HG02571 (cell line): ENCODE data around the gene NLRX1.
"Not testable (repeated sequence)": the region's sequence is repeated elsewhere in the genome, so short reads cannot be mapped to it uniquely, and the experiment has no call there.

Experiments
- ATAC-seq: cut with Tn5 transposase; IDR thresholded peaks from one replicate; pipeline ENCODE4 v1.9.1; 2021; ENCODE audit warnings: mild to moderate bottlenecking, moderate library complexity; ENCODE audit not compliant: unreplicated experiment

Gene NLRX1, protein sequence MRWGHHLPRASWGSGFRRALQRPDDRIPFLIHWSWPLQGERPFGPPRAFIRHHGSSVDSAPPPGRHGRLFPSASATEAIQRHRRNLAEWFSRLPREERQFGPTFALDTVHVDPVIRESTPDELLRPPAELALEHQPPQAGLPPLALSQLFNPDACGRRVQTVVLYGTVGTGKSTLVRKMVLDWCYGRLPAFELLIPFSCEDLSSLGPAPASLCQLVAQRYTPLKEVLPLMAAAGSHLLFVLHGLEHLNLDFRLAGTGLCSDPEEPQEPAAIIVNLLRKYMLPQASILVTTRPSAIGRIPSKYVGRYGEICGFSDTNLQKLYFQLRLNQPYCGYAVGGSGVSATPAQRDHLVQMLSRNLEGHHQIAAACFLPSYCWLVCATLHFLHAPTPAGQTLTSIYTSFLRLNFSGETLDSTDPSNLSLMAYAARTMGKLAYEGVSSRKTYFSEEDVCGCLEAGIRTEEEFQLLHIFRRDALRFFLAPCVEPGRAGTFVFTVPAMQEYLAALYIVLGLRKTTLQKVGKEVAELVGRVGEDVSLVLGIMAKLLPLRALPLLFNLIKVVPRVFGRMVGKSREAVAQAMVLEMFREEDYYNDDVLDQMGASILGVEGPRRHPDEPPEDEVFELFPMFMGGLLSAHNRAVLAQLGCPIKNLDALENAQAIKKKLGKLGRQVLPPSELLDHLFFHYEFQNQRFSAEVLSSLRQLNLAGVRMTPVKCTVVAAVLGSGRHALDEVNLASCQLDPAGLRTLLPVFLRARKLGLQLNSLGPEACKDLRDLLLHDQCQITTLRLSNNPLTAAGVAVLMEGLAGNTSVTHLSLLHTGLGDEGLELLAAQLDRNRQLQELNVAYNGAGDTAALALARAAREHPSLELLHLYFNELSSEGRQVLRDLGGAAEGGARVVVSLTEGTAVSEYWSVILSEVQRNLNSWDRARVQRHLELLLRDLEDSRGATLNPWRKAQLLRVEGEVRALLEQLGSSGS

DNA sequence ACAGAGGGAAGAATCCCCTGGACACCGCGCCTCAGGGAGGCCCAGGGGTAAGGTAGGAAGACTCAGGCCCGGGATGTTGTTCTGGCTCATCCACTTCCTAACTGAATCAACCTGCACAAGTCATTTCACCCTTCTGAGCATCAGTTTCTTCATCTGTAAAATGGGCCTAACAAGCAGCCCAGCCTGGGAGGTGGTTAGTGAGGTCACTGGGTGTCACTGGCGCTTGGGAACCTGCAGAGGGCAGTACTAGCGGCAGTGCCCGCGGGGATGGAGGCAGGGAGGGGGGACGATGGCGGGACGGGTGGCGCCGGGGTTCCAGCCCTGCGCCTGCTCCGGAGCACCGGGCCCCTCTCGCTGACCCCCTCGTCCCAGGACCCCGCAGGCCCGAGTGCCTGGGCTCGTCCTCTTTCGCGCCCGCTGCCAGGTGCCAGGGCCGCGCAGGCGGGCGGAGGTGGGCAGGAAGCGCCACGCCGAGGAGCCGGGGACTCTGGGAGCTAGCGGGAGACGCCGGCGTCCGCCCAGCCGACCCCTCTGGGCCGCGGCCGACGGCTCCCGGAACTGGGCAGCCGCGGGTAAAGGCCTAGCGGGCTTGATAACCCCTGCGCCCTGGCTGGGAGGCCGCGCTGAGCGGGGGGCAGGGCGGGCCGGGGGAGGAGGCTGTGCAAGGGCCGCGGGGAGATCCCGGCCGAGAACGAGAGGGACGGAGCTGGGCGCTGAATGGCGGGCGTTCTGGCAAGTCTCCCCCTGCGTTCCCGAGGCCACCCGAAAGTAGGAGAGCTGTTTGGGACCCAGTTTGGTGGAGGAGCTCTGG, at the start of gene NLRX1:
TSS of gene NLRX1 (plus strand) at position 255 of the 811 bp plus-strand sequence. CDS start 2,679 bp downstream, outside the sequence.
- ATAC-seq: peak; percentile 83

DNA sequence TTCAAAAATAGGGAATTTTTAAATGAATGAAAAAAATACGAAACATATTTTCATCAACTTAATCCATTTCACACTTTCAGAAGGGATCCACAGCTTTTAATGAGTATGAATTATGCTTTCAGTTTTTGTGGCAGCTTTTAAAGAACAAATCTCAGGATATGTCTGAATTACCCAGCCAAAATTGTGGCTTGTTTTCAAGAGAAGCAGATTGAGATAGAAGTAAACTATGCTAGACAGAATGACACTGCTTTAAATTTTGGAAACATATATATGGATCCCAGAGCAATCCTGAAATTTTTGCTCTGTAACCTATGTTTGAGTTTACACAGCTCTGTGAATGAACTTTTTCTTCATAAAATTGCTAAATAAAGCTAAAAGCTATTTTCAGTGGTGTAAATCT, 49.6 kb upstream of the NLRX1 start:
- no peak for ATAC-seq

DNA sequence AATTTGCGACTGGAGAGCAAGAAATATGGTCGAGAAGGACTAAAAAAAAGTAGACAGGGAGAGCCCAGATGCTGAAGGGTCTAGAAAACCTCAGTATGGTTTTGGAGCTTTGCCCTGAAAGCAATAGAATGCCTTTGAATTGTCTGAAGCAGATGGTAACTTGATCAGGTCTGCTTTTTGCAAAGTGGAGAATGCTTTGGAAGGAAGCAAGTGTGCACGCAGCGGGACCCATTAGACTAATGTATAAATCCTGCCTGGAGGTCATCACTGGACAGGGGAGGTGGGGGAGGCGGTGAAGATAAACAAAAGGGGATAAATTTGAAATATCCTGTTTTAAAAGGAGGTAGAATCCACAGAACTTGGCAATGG, 47.9 kb upstream of the NLRX1 start:
- ATAC-seq: no peak

DNA sequence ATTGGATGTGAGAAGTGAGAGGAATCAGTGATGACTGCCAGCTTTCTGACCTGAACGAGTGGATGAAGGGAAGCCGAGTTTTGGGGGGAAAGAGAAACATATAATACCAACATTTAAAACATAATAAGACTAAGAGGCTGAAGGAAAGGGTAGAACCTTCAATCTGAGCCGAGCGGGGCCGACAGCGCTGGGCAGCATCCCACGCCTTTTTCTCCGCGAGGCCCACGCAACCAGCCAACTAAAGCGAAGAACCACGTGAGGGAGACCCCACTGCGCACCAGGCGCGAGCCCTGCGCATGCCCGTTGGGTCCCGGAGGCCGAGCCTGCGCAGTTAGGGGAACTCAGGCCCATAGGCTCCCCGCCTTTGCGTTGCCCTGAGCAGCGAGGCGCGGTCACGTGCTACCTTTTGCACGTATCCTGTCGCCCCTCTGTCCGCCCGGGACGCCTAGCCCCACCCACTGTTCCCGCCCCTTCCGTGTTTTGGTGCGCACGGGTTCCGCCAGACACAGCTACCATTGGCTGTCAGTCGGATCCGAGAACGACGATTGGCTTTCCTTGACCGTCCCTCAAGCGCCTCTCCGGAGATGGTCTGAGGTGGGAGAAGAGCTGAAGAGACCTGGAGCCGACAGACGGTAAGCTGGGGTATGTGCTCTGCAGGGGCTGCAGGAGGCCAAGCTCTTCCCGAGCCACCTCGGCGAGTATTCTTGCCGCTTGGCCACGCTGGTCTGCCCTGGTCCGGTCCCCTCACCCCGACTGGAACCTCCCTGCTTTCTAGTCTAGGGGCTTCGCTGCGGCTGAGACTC, 47.3 kb upstream of the NLRX1 start, which contains the start of gene HINFP:
TSS of gene HINFP (plus strand) at position 573 of the 803 bp plus-strand sequence. CDS start 5,365 bp downstream, outside the sequence.
- ATAC-seq: peak; percentile 94

DNA sequence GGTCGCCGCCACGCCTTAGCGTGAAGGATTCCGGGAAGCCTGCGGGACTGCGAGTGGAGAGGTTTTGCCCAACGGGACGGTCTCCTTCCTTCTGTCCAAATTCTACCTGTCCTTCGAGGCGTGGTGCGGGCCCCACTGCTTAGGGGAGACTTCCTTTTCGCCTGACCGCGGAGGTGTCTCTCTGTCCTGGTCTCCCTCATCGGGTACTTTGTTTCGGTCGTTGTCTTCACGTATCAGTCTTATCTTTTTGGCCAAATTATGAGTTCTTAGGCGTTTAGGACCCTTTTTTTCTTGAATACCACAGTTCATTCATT, 46.8 kb upstream of the NLRX1 start:
- ATAC-seq: no peak

DNA sequence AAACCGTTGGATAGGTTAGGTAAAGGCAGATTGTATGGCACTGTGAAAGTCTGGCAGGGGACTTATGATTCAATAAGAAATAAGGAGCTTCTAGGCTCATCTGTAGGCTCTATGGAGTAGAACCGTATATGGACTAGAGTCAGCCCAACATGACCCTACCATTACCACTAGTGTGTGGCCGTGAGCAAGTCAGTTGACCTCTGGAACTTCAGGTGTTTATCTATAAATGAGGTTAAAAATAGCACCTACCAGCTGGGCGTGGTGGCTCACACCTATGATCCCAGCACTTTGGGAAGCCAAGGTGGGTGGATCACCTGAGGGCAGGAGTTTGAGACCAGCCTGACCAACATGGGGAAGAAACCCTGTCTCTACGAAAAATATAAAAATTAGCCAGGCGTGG, 42.7 kb upstream of the NLRX1 start:
- no peak for ATAC-seq

DNA sequence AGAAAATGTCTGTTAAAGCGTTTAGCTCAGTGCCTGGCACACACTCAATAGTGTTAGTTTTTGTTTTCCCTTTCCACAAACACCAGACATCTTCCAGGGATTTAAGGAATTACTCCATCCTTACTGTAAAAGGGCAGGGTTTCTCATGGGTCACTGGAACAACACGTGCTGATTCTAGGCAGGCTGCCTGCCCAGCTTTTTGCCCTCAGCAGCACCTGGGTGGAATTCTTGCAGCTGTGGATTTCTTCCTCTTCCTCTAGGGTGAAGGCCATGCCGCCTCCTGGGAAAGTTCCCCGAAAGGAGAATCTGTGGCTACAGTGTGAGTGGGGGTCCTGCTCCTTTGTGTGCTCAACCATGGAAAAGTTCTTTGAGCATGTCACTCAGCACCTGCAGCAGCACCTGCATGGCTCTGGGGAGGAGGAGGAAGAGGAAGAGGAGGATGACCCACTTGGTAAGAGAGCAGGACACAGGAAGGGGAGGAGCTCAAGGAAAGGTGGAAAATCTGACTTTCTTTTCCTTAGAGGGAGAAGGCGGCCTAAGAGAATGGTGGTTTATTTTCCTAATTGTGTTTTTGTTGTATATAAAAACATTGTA, 41.8 kb upstream of the NLRX1 start:
- no peak for ATAC-seq

DNA sequence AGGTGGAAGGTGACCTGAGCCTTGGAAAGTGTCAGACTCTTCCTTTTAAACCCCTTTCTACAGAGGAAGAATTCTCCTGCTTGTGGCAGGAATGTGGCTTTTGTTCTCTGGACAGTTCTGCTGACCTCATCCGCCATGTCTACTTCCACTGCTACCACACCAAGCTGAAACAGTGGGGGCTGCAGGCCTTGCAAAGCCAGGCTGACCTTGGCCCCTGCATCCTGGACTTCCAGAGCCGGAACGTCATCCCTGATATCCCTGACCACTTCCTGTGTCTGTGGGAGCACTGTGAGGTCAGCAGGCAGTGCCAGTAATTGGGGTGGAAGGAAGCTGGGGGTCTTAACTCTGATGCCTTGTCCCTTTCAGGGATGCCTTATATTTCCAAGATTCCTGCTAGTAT, 37.9 kb upstream of the NLRX1 start:
- no peak for ATAC-seq

DNA sequence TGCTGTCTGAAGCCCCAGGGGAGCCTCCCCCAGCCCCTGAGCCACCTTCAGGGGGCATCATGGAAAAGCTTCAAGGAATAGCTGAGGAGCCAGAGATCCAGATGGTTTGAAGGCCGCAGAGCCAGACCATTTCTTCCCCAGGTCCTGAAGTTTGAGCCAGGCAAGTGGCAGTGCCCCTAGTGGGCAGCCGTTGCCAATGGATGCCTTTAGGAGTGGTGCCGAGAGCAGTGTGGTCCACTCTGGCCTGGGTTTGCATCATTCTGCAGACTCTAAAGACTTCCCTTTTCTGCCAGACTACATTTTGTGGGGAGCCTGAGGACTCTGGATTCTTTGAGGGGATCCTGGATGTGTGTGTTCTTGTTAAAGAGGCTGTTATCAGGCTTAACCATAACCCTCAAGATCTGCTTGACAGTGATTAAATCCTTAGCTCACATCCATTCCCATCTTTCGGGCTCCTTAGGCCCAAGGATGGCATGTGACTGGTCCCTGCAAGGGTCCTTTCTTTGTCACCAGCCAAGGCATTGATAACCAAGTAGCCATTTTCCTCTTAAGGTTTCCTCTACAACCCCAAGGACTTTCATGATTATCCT, 34.0 kb upstream of the NLRX1 start:
- no peak for ATAC-seq

DNA sequence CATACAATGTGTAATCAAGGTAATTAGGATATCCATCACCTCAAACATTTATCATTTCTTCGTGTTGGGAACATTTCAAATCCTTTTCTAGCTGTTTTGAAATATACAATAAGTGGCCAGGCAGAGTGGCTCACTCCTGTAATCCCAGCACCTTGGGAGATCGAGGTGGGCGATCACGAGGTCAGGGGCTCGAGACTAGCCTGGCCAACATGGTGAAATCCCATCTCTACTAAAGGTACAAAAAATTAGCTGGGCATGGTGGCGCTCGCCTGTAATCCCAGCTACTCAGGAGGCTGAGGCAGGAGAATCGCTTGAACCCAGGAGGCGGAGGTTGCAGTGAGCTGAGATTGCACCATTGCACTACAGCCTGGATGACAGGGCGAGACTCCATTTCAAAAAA, 29.2 kb upstream of the NLRX1 start:
- not testable (repeated sequence) for ATAC-seq

DNA sequence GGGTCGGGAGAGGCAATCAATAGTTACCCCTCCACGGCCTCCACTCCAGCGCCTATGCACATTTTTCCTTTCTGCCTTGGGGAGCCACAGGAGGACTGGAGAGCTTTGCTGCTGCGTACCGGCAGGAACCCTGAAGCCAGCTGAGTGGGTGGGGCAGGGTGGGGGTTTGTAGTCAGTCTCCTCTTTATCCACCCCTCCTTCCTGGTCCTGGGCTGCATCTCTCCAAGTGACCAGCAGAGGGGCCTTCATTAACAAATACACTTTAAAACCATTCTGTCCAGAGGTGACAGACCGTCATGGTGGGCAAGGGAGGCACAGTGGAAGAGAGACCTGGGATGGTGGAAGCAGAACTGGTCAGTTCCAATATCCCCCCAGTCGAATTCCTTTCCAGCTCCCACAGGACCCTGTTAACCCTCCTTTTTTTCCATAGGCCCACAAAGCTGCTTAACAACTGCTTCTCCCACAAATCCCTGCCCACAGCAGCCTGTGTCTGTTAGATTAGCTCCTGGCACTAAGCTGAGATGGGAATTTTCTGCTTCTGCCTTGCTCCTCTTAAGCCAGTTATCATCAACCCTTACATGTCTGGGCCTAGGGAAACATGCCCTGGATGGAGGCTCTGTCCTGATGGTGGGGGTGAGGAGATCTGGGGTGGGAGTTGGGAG, 23.6 kb upstream of the NLRX1 start:
- no peak for ATAC-seq

DNA sequence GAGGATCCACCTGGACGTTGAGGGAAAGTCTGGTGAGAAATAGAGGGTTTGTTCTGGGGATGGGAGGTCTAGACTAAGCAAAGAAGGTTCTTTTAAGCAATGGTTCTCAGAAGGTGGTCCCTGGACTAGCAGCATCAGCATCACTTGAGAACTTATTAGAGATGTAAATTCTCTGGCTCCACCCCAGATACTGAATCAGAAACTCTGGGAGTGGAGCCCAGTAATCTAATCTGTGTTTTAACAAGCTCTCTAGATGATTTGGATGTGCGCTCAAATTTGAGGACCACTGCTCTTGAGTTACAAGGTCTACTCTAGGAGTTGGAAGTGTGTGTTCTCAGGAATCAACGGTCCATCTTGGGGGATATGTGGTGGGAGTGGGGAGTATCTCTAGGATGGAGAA, 23.0 kb upstream of the NLRX1 start:
- no peak for ATAC-seq

DNA sequence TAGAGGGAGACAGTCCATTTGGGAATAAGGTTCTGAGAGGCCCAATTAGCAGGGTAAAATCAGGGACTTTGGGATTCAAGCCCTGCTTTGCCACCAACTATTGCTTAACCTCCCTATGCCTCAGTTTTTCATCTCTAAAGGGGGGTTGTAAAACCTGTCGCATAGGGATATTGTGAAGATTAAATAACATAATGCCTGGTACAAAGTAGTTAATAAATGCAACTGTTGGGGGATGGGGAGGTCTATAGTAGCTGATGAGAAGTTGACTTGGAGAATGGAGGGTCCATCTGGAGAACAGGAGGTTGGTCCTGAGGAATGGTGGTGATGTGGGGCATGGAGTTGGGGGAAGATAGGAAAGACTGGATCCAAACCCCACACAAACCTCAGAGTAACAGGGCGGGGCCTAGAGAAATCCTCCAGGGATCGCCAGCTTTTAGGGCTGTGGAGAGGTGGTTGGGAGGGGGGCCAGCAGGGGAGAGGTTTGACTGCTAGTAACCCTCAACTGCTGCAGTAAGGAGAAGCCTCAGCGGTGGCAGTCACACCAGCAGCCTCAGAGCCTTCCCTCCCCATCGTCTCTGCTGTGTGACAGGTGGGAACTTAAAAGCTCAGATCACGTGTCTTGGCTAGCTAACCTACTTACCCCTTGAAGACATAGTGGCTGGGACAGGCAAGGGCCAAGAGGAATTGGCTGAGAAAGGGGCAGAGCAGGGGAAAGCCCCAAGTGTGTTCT, 20.8 kb upstream of the NLRX1 start:
- no peak for ATAC-seq

DNA sequence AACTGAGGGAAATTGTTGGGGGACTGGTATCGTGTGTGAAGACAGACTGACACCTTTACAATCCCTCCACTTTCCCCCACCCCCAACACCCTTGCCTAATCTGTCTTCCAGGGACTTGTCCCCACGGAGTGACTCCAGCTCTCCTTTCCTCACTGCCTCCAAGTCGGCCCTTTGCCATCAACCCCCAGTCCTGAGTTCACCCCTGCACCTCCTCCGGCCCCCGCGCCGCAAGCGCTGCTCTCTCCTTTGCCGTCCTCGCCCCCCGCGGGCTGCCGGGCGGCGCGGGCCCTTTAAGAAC, 19.9 kb upstream of the NLRX1 start:
- ATAC-seq: no peak

DNA sequence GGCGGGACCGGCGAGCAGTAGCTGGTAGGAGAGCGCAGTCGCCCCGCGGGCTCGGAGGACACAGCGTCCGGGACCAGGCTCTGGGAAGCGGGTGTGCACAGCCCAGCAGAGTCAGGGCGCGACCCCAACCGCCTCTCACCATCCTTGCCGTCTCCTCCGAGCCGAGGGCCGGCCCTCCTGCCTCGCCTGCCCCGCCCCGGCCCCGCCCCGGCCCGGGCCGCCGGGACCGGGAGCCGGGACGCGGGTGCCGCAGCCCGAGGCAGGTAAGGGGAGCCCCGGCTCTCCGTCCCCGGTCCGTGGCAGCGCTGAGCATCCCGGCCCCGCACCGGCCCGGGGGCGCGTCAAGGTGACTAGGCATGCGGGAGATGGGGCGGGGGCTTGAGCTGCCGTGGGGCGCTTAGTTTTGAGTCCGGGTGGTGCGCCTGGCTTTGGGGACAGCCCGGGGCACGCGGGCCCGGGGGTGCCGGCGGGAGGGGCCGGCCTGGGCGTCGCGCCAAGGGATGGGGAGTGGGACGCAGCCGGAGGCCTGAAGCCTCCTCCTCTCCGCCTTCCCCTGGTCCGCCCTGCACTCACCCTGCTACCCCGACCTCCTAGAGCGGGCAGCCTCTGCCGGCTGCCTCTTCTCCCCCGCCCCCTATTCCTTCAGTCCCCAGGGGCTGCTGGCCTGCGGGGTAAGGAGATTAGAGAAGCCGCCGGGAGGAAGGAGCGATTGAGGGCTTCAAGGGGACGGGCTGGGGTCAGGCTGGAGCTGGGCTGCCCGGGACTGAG, 19.3 kb upstream of the NLRX1 start, which contains the start of gene ABCG4:
TSS of gene ABCG4 (plus strand) at position 35 of the 768 bp plus-strand sequence. CDS start 914 bp downstream, outside the sequence.
- no peak for ATAC-seq

DNA sequence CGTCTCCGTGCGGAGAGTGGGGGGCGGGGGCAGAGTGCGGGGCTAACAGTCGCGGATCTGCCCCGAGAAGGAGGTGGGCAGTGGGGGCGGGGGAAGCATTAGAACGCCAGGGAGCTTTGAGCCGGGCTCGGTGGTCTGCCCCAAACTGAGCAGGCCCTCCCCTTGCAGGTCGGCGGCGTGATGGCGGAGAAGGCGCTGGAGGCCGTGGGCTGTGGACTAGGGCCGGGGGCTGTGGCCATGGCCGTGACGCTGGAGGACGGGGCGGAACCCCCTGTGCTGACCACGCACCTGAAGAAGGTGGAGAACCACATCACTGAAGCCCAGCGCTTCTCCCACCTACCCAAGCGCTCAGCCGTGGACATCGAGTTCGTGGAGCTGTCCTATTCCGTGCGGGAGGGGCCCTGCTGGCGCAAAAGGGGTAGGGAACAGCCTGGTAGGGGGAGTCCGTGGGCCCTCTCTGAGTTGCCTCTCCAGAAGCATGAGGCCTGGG, 18.7 kb upstream of the NLRX1 start:
- ATAC-seq: no peak

DNA sequence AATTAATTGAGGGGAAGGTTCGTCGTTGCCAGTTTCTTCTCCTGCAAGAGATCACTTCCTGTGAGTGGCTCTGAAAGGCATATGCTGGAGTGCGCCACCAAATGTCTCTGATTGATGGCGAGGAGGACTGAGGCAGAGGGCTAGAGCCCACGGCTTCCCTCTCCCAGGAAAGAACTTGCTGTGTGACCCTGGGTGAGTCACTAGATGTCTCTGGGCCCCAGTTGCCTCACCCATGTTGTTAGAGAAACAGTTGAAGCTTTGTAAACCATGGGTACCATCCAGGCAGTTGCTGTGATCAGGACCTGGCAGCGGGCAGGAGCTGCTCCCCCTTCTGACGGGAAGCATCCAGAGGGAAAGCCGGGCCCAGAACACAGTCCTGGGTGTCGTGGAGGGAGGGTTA, 16.5 kb upstream of the NLRX1 start:
- ATAC-seq: no peak
